Epithelial cell of proximal tubule (primary cell): Measurements from ENCODE around the gene PRR33. TPM values are rescaled to one million over a fixed set of nuclear protein-coding genes. Genes with fewer than 3 reads are reported as not detected.

Experiments used
- DNase-seq: peaks from one replicate; pipeline ENCODE4 v3.0.0-alpha.2; 2011; ENCODE audit warnings: low read depth
- H3K4me3 ChIP-seq: 2 replicates; pipeline ENCODE4 v1.5.1; 2011; ENCODE audit warnings: low read depth, mild to moderate bottlenecking, low read length
- CTCF ChIP-seq: conservative IDR thresholded peaks from 2 replicates; pipeline ENCODE4 v1.5.1; 2012; ENCODE audit warnings: low read depth, mild to moderate bottlenecking, low read length
- total RNA-seq: library from RNA; depleted of rRNA; stranded (reverse); fragments of >200 nt; gene quantifications from 2 replicates; pipeline ENCODE4 v1.2.3, GENCODE V29; 2015

The PRR33 gene
- total RNA-seq, 1 donor from 2014 or later: not detected

DNA sequence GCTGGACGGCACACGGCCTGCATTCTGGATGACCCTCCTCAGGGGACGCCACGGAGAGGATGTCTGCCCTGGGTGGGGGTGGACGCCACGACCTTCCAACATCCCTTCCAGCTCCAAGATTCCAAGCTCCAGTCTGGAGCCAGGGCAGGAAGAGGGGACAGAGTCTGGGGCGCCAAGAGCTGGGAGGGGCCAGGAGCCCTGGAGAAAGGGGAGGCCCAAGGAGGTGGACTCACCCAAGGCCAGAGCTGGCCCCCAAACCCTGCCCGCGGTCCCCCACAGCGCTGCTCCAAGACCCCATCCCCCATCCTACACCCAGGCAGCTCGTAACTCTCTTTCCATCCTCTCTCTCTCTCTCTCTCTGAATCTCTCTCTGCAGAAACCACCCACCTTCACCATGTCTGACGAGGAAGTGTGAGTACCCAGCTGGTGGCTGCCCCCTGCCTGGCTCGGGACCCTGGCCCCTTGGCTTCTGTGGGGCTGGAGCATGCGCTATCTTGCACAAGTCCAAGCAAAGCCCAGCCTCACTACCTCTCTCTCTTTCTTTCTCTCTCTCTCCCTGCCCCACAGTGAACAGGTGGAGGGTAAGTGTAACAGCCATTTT, 30.9 kb upstream of the PRR33 start:
- TF ChIP-seq CTCF: no peak
- H3K4me3 ChIP-seq: no peak overlapping the region
- DNase-seq: no peak

GRCh38 chr11:1921574-1922141, 30.0 kb upstream of the PRR33 start:
- TF ChIP-seq CTCF: no peak
- no peak for DNase-seq
- H3K4me3 ChIP-seq: no peak overlapping the region

- no peak for DNase-seq
- no peak for TF ChIP-seq CTCF
- H3K4me3 ChIP-seq: no peak overlapping the region
Measured at GRCh38 chr11:1920909-1921573, 29.3 kb upstream of the PRR33 start.

DNA sequence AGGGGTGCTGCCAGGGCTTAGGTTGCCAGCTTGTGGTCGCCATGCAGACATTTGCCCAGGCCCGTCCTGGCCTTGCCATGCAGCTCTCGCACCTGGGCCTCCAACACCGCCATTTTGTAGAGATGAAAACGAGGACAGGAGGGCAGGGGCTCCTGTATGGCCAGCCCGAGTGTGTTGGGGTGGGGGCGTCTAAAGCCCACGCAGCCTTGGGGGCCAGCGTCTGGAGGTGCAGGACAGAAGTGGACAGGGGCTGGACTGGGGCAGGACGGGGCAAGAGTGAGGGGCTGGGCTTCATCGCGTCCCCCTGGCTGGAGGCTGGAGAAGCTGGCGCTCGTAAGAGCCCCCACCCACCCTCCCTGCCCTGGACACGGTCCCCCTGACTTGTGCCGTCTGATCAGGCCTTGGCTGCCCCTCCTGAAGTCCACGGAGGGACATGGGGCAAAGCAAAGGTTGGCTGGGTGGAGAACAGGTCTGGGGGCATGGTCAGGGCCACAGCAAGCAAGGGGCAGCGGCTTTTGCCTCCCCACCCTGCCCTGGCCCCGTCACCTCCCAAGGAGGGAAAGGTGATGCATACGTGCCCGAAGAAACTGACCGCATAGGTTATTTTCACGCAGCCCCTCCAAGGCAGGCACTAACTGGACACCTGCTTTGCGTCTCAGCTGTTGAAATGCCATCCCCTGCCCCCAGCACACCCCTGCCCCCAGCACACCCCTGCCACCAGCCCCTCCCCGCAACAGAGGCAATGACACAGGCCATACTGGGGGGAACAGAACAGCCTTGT, 28.6 kb upstream of the PRR33 start:
- TF ChIP-seq CTCF: no peak
- DNase-seq: no peak

DNA sequence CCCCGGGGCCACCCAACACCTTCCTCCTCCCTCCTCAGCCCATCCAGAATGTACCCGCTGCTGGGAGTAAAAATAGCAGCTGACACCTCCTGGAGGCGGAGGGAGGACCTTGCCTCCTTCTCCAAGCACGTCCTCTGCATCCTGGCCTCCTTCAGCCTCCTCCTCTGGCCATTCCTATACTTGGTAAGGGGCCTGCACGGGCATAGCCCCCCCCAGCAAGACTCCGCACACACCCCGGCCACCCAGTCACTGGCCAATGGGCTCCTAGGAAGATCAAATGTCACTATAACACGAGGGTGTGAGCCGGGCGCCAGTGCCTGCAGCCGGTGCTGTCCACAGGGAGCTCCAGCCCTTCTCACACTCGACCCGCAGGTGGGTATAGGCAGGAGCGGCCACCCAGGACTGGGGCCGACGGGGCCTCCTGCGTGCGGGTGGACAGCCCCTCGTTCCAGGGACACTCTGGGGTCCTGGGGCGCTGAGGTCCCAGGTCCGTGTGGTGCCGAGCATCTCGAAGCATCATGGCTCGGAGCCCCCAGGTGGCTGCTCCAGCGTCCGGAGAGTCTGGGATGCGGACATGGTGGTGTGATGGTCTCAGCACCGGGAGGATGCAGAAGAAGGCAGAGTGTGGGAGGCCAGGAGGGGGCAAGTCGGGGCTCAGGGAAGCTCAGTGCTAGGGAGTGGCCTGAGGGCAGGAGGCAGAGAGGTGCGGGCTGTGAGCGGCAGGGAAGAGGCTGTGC, 27.9 kb upstream of the PRR33 start, which contains the start of gene TNNT3:
Gene TNNT3 (plus strand): TSS at position 313 of the 737 bp plus-strand sequence. CDS start 3,172 bp downstream, outside the sequence.
- DNase-seq: no peak
- no peak within 1 kb of the TSS for H3K4me3 ChIP-seq
- TF ChIP-seq CTCF: no peak

More for the DNA sequence above, 28.6 kb upstream of the PRR33 start:
- H3K4me3 ChIP-seq: no peak overlapping the region

- no peak overlapping the region for H3K4me3 ChIP-seq
- TF ChIP-seq CTCF: peak; percentile 33
- DNase-seq: no peak
Measured at GRCh38 chr11:1918436-1919315, 27.0 kb upstream of the PRR33 start.
